MV-4-11 (cell line): ENCODE data around the gene TBC1D3L.
"Not testable (repeated sequence)": the region's sequence is repeated elsewhere in the genome, so short reads cannot be mapped to it uniquely, and the experiment has no call there.

ENCODE experiments used
- DNase-seq: peaks from one replicate; lab custom pipeline; 2025; lab: John Stamatoyannopoulos, UW

The TBC1D3L gene

GRCh38 chr17:37988960-37989359 lies at the start of gene TBC1D3L:
TBC1D3L (minus strand) TSS chr17:37989060; CDS start chr17:37987520, 1,540 bp downstream.
- DNase-seq = not testable (repeated sequence)

GRCh38 chr17:38003676-38004075 lies 14.8 kb upstream of the TBC1D3L start, which contains the start of gene TBC1D3D:
TBC1D3D (plus strand) TSS chr17:38003976; CDS start chr17:38005561, 1,585 bp downstream.
- not testable (repeated sequence) for DNase-seq
